HG03558 (cell line): ENCODE data around the gene NRIP1.
"Not testable (repeated sequence)": the region's sequence is repeated elsewhere in the genome, so short reads cannot be mapped to it uniquely, and the experiment has no call there.

Experiments used
- ATAC-seq: cut with Tn5 transposase; IDR thresholded peaks from one replicate; pipeline ENCODE4 v1.9.1; 2021; ENCODE audit warnings: moderate number of reproducible peaks; ENCODE audit not compliant: unreplicated experiment; ENCODE audit errors: extremely low read depth

The NRIP1 gene

DNA sequence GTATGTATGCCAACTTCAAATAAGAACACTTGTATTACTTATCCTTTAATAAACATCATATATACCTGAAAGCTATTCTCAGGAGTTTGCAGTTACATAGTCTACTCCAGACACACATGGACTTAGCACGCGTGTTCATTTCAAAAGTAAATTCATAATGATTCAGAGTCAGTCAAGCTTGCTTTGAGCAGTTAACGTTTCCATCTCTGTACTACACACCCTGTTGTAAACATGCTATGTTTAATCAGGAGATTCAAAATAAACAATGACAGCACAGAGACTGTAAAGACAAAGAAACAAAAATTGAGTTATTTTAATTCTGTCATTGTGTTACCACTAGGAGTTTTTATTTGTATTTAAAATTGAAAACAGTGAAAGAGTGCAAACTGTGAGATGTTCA lies 119.6 kb downstream of the NRIP1 start:
- no peak for ATAC-seq

DNA sequence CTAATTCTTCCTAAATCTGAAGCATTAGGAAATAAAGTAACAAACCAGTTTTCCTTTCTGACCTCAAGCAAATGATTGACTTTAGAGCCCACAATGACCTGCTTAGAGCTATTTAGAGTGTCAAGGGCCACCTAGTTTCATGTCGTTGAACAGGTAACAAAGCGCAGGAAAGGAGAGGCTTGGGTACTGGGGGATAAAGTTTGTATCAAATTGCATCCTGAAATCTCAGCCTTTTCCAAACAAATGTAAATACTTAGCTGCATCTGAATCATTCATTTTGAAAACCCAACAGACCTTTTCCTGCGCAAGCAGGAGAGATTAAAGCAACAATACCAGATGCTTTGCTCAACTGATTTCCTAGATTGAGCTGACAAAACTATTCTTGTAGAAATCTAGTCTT lies 121.2 kb downstream of the NRIP1 start:
- no peak for ATAC-seq

DNA sequence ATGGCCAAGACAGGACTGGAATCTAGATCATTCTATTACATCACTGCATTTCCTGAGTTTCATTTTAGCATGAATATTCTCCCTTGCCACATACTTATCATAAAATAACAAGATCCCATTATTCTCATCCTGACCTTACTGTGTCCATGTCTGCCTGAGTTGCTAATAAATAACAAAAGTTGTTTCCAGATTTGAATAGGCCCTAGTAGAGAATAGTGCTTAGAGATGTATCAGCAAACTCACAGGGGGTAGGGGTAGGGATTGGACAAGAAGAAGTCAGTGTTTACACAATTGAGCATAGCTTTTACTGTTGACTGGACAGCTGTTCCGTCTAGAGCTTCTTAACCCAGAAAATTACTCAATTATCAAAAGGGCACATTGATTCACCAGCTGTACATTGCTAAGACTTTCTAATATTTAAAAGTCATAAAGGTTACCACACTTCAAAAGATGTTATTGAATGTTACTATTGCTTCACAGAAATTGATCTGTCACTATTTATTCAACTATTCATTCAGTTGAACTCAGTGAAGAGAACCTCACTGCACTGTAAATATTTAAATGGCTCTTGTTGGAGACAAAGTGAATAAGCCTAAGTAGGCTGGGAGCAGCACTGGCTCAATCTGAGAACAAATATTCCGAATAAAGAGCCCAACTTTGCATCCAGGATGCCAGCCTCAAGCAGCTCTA lies 121.9 kb downstream of the NRIP1 start:
- ATAC-seq: no peak

DNA sequence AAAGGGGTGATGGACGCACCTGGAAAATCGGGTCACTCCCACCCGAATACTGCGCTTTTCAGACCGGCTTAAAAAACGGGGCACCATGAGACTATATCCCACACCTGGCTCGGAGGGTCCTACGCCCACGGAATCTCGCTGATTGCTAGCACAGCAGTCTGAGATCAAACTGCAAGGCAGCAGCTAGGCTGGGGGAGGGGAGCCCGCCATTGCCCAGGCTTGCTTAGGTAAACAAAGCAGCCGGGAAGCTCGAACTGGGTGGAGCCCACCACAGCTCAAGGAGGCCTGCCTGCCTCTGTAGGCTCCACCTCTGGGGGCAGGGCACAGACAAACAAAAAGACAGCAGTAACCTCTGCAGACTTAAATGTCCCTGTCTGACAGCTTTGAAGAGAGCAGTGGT lies 137.5 kb downstream of the NRIP1 start:
- ATAC-seq: not testable (repeated sequence)

DNA sequence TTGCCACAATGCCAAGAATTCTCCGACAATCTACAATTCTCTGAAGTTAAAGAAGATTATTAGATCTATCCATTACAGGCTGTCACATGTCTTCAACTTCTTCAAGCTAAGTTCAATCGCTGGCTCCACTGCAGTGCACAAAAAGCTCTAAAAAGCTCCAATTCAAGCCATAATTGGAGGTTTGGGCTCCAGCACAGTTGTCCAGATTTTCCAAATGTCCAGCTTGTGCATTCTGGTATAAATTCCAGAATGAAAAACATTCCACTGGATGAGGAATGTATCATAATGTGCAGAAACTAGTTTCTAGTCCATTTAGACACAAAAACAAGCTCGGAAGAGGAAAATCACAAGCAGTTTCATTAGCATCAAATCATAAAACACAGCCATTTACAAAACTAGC lies 138.6 kb downstream of the NRIP1 start:
- no peak for ATAC-seq

DNA sequence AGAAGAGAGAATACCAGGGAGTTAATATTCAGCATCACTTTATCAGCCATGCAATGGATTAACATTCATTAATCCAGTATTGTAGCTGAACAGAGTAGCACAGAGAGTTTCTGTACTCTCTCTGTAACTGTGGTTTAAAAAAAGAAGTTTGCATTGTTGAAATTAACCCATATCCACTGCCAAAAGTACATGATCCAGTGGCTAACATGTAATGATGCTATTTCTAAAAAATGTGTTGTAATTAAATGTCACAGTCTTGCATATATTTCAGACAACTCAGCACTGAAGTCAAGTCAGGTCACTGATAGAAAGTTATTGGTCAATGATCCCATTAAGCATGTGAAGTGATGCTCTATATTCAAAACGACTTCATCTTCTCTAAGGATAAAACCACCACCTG lies 141.3 kb downstream of the NRIP1 start:
- no peak for ATAC-seq

DNA sequence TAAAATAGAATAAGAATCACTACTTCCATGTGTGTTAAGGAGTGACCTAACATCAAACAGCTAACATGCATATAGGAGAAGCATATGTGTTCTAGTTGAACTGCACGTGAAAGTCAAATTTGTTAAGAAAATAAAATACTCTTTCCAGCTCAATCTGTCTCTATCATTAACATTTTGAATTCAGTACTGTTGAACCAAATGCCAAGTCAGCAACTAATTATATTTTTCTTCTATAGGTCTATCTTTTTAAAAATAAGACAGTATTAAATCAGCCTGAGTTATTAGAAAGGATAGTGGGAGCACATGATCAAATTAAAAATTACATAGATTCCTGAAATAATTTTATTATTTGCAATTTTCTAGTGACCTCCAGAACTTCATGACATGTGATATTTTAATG lies 141.8 kb downstream of the NRIP1 start:
- no peak for ATAC-seq

DNA sequence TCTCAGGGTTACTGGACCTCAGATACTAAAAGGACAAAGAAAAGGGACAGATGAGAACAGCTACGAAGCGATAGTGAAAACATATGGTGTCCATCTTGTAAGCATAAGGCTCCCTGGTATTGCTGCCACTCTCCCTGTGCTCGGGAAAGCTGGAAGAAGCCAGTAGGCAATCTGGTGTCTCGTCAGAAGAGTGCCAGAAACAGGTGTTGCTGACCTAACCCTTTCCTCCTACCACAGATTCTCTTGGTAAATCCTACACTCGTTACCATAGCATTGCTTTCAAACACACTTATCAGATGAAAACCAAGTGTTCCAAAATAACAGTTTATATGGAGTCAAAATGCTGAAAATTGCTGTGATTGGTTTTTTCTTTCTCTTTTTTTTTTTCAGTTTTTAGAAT lies 146.3 kb downstream of the NRIP1 start:
- no peak for ATAC-seq

DNA sequence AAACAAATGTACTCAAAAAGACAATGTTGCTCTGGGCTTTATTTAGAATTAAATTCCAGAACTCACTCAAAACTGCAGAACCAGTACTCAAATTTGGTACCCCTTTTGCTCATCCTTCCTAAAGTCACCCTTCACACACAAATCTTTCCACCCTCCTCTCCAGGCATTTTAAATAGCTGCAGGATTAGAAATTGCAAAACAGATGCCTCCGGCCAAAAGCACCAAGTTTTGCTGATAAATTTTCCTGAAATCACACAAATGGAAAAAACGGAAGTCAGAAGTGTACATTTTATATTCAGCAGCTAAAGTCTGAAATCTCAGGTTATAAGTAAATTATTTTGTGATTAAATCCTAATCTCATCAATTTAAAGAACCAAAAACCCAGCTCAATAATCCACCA lies 147.0 kb downstream of the NRIP1 start:
- no peak for ATAC-seq

DNA sequence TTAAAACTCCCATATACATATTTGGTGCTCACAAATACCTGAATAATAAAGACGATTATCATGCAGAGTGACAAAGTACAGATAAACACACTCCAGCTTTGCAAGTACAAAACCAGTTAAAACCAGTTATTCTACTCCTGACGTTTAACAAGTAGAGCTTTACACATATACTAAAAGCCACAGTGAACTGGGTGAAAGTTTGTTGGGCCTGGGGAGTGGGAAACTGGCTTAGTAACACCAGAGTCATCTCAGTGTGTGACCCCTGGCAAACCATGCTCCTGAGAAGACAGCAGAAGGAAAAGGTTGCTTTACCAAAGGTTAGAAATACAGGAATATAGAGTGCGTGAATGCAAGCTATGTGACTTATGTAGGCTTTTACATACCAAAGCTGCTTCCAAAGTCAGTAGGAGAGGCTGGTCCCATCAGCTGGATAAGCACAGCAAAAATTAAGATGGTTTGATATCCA lies 148.1 kb downstream of the NRIP1 start:
- no peak for ATAC-seq

DNA sequence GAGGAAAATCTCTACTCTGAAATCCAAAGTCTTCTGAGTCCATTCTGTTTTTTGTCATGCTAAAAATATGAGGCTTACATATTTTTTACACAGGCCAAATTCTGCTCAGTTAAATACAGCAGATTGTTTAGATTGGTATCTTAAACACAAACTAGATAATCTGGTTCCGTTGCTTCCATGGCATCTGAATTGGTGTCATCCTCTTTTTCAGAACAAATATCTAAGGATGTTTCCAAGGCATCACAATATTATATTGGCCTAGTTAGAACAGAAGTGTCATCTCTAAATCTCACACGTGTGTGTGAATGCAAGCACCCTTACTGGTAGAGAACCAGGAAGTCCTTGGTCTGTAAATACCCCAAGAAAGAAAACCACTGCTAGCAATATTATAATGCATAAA lies 151.2 kb downstream of the NRIP1 start:
- ATAC-seq: no peak

DNA sequence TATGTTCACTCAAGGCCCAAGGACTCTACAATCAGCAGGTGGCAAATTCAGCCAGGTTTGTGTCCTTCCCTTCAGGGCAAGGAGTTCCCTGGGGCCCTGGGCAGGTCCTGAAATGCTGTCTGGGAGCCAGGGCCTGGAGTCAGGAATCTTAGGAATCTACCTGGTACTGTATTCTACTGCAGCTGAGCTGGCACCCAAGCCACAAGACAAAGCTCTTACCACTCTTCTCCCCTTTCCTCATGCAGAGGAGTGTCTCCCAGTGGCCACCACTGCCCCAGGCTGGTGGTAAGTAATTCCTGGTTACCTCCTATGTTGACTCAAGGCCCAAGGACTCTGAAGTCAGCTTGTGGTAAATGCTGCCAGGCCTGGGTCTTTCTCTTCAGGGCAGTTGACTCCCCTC lies 153.4 kb downstream of the NRIP1 start:
- no peak for ATAC-seq
